OCI-LY3 (cell line): ENCODE measurements around the gene FGF2.

Experiments used
- H2AFZ ChIP-seq: fragments of 200-600, 300-600 bp; shearing (Covaris generic); 2 replicates; pipeline ENCODE4 v1.6.0; 2014; ENCODE audit warnings: antibody characterized with exemption, low read depth, low read length
- H3K27ac ChIP-seq: fragments of 200-600, 300-600 bp; sonication (generic); 2 replicates; pipeline ENCODE4 v1.5.1; 2014; ENCODE audit warnings: mild to moderate bottlenecking, low read length, moderate library complexity, mixed read lengths
- H3K27me3 ChIP-seq: fragments of 200-600, 300-600 bp; sonication (generic); 2 replicates; pipeline ENCODE4 v1.6.1; 2014; ENCODE audit warnings: low read depth, low read length, mixed read lengths
- H3K36me3 ChIP-seq: fragments of 200-600, 300-600 bp; sonication (generic); replicated peaks from 2 replicates; pipeline ENCODE3; 2014; ENCODE audit warnings: low read depth, low read length, mixed read lengths
- H3K4me1 ChIP-seq: fragments of 300-600, 200-600 bp; sonication (generic); 2 replicates; pipeline ENCODE4 v1.6.1; 2014; ENCODE audit warnings: low read length, mixed read lengths
- H3K4me2 ChIP-seq: fragments of 200-600, 300-600 bp; sonication (generic); 2 replicates; pipeline ENCODE4 v1.6.1; 2014; ENCODE audit warnings: low read length, mixed read lengths
- H3K4me3 ChIP-seq: fragments of 300-600, 200-600 bp; sonication (generic); 2 replicates; pipeline ENCODE4 v1.5.1; 2014; ENCODE audit warnings: antibody characterized with exemption, mild to moderate bottlenecking, low read length, moderate library complexity
- H3K79me2 ChIP-seq: fragments of 300-600, 200-600 bp; shearing (Covaris generic); 2 replicates; pipeline ENCODE4 v1.6.1; 2014; ENCODE audit warnings: mild to moderate bottlenecking, low read length, mixed read lengths
- H3K9ac ChIP-seq: fragments of 300-600, 200-600 bp; shearing (Covaris generic); 2 replicates; pipeline ENCODE4 v1.6.0; 2014; ENCODE audit warnings: mild to moderate bottlenecking, low read length, moderate library complexity
- H3K9me3 ChIP-seq: fragments of 200-600, 300-600 bp; shearing (Covaris generic); 2 replicates; pipeline ENCODE4 v1.6.1; 2014; ENCODE audit warnings: low read length, mixed read lengths; ENCODE audit not compliant: insufficient read depth
- H4K20me1 ChIP-seq: fragments of 200-600, 300-600 bp; sonication (generic); 2 replicates; pipeline ENCODE4 v1.6.1; 2016; ENCODE audit warnings: low read length, mixed read lengths; ENCODE audit not compliant: insufficient read depth
- EZH2phosphoT487 ChIP-seq: fragments of 200-600 bp; shearing (Covaris generic); IDR thresholded peaks from 2 replicates; pipeline ENCODE4 v1.6.1; 2018; ENCODE audit warnings: antibody characterized with exemption, mixed run types, low read depth
- TF ChIP-seq, protein P1 (sequence below): fragments of 200-600, 300-600 bp; sonication (generic); IDR thresholded peaks from 2 replicates; pipeline ENCODE4 v1.5.1; 2014; ENCODE audit warnings: antibody characterized with exemption, low read length, low read depth

The FGF2 gene

GRCh38 chr4:122854447-122855352 lies 28.1 kb downstream of the FGF2 start:
- no peak for TF ChIP-seq EZH2phosphoT487
- TF ChIP-seq, protein P1, sequence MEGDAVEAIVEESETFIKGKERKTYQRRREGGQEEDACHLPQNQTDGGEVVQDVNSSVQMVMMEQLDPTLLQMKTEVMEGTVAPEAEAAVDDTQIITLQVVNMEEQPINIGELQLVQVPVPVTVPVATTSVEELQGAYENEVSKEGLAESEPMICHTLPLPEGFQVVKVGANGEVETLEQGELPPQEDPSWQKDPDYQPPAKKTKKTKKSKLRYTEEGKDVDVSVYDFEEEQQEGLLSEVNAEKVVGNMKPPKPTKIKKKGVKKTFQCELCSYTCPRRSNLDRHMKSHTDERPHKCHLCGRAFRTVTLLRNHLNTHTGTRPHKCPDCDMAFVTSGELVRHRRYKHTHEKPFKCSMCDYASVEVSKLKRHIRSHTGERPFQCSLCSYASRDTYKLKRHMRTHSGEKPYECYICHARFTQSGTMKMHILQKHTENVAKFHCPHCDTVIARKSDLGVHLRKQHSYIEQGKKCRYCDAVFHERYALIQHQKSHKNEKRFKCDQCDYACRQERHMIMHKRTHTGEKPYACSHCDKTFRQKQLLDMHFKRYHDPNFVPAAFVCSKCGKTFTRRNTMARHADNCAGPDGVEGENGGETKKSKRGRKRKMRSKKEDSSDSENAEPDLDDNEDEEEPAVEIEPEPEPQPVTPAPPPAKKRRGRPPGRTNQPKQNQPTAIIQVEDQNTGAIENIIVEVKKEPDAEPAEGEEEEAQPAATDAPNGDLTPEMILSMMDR, result no peak
- no peak overlapping the region for H3K9ac ChIP-seq
- H3K9me3 ChIP-seq, result no peaks in the 10 kb centered on the region
- peaks cover 12% of the 10 kb centered on the region for H3K79me2 ChIP-seq
- H4K20me1 ChIP-seq, result no peaks in the 10 kb centered on the region
- H3K4me2 ChIP-seq, result no peak overlapping the region
- H2AFZ ChIP-seq, result no peak overlapping the region
- no peaks in the 10 kb centered on the region for H3K4me1 ChIP-seq
- no peak overlapping the region for H3K27ac ChIP-seq
- H3K27me3 ChIP-seq, result no peaks in the 10 kb centered on the region
- no peak overlapping the region for H3K4me3 ChIP-seq
- no peaks in the 10 kb centered on the region for H3K36me3 ChIP-seq

DNA sequence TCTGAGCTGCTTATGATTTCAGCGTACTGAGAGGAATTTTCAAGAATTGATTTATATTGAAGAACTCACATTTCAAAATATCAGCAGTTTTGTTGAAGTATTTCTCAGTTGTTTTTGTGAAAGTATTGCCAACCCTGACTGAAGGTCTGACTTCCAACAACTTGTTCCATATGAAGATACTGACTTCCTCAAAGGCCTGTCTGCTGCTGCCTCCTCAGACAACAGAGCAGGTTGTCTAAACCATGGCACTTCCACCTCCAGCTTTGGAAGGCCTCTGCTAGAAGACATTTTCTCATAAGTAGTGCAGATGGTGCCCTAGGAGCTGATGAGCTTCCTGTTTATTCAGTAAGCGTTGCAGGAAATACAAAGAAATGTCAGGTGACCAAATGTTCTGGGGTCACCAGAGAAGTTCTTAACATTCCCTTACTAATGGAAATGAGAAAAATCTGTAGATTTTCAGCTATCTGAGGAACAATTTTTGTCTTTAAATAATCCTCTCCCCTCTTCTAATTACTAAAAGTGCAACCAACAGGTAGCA lies 28.8 kb downstream of the FGF2 start:
- H3K27me3 ChIP-seq, result no peaks in the 10 kb centered on the region
- H3K4me1 ChIP-seq, result no peaks in the 10 kb centered on the region
- H3K4me2 ChIP-seq, result no peak overlapping the region
- H4K20me1 ChIP-seq, result no peaks in the 10 kb centered on the region
- no peaks in the 10 kb centered on the region for H3K36me3 ChIP-seq
- peaks cover 12% of the 10 kb centered on the region for H3K79me2 ChIP-seq
- no peak overlapping the region for H3K9ac ChIP-seq
- H3K4me3 ChIP-seq, result no peak overlapping the region
- no peak overlapping the region for H2AFZ ChIP-seq
- H3K27ac ChIP-seq, result no peak overlapping the region
- TF ChIP-seq, protein P1, result no peak
- TF ChIP-seq EZH2phosphoT487, result no peak
- no peaks in the 10 kb centered on the region for H3K9me3 ChIP-seq

DNA sequence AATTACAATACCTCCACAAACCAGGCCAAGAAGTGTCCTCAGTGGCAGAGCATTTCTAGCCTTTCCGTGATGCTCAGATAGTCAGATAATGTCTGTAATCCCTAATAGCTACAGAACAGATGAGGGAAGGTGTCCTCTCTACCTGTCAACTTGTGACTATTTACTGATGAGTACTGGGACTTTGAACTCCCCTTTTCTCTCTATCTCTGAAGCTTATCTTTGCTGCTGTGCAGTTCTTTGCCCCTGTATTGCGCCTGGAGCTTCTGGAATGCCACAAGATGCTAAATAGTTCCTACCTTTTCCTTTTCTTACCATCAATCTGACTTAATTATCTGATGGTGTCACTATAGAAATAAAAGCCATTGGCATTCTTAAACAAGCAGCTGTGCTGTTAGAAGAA lies 30.5 kb downstream of the FGF2 start:
- TF ChIP-seq, protein P1, result no peak
- TF ChIP-seq EZH2phosphoT487, result no peak
- Histone ChIP-seq H3K4me2 (no peak overlapping the region), H3K4me1 (no peaks in the 10 kb centered on the region), H4K20me1 (no peaks in the 10 kb centered on the region), H3K9ac (no peak overlapping the region), H2AFZ (no peak overlapping the region), H3K79me2 (peaks cover 23% of the 10 kb centered on the region), H3K36me3 (no peaks in the 10 kb centered on the region), H3K27me3 (no peaks in the 10 kb centered on the region), H3K9me3 (no peaks in the 10 kb centered on the region), H3K4me3 (no peak overlapping the region), H3K27ac (no peak overlapping the region)

GRCh38 chr4:122858705-122859104 lies 32.1 kb downstream of the FGF2 start:
- Histone ChIP-seq H3K9me3 (no peaks in the 10 kb centered on the region), H3K4me2 (no peak overlapping the region), H3K4me3 (no peak overlapping the region), H3K4me1 (no peaks in the 10 kb centered on the region), H3K27ac (no peak overlapping the region), H4K20me1 (no peaks in the 10 kb centered on the region), H3K27me3 (no peaks in the 10 kb centered on the region), H3K9ac (no peak overlapping the region), H2AFZ (no peak overlapping the region), H3K79me2 (peaks cover 21% of the 10 kb centered on the region), H3K36me3 (no peaks in the 10 kb centered on the region)
- no peak for TF ChIP-seq EZH2phosphoT487
- TF ChIP-seq, protein P1, result no peak
